HG03280 (cell line): ENCODE results near the gene TCF4.
A peak's percentile ranks its signal among the peaks of the same experiment; 100 is the strongest.

Experiments
- ATAC-seq: cut with Tn5 transposase; IDR thresholded peaks from one replicate; pipeline ENCODE4 v1.9.1; 2021; ENCODE audit warnings: mild to moderate bottlenecking, moderate library complexity; ENCODE audit not compliant: unreplicated experiment

Gene TCF4

GRCh38 chr18:55272510-55273243 is 315.3 kb downstream of the TCF4 start:
- ATAC-seq, result no peak

- ATAC-seq, result no peak
Measured at GRCh38 chr18:55269622-55270021, 318.4 kb downstream of the TCF4 start.

- ATAC-seq, result peak; percentile 58
Measured at GRCh38 chr18:55268628-55269275, 319.2 kb downstream of the TCF4 start.

GRCh38 chr18:55268151-55268601 is 319.8 kb downstream of the TCF4 start:
- ATAC-seq, result peak; percentile 72

GRCh38 chr18:55266981-55267380 is 321.0 kb downstream of the TCF4 start:
- ATAC-seq, result no peak

GRCh38 chr18:55265984-55266383 is 322.0 kb downstream of the TCF4 start:
- peak; percentile 25 for ATAC-seq

- ATAC-seq, result no peak
Measured at GRCh38 chr18:55265130-55265675, 322.8 kb downstream of the TCF4 start.

- no peak for ATAC-seq
Measured at GRCh38 chr18:55264108-55264507, 323.9 kb downstream of the TCF4 start.

GRCh38 chr18:55262021-55262560 is 325.9 kb downstream of the TCF4 start:
- ATAC-seq, result no peak

GRCh38 chr18:55261253-55261652 is 326.7 kb downstream of the TCF4 start:
- ATAC-seq, result no peak

- ATAC-seq, result no peak
Measured at GRCh38 chr18:55258088-55258487, 329.9 kb downstream of the TCF4 start.

- no peak for ATAC-seq
Measured at GRCh38 chr18:55256929-55257289, 331.1 kb downstream of the TCF4 start.

- no peak for ATAC-seq
Measured at GRCh38 chr18:55256226-55256928, 331.6 kb downstream of the TCF4 start.

- ATAC-seq, result no peak
Measured at GRCh38 chr18:55253814-55254213, 334.2 kb downstream of the TCF4 start.

- peak; percentile 49 for ATAC-seq
Measured at GRCh38 chr18:55252901-55253300, 335.1 kb downstream of the TCF4 start.

GRCh38 chr18:55252053-55252675 is 335.8 kb downstream of the TCF4 start:
- ATAC-seq, result no peak

- ATAC-seq, result no peak
Measured at GRCh38 chr18:55251254-55251971, 336.6 kb downstream of the TCF4 start.

- ATAC-seq, result peak; percentile 20
Measured at GRCh38 chr18:55250768-55251173, 337.2 kb downstream of the TCF4 start.

- ATAC-seq, result peak; percentile 35
Measured at GRCh38 chr18:55249550-55249949, 338.4 kb downstream of the TCF4 start.

- no peak for ATAC-seq
Measured at GRCh38 chr18:55248495-55248894, 339.5 kb downstream of the TCF4 start.
